Right atrium auricular region (tissue), 2 donors: ENCODE data around the gene LYL1. TPM values are rescaled to one million over a fixed set of nuclear protein-coding genes. Genes with fewer than 3 reads are reported as not detected.

ENCODE experiments used
- DNase-seq: peaks from one replicate; pipeline ENCODE4 v3.0.0-alpha.2; 2019; ENCODE audit warnings: low spot score
- H3K27ac ChIP-seq, 2 donors: fragments of 200-600 bp; sonication (generic); 1 replicate in 1 of 2; 2 replicates in 1 of 2; pipeline ENCODE4 v1.5.1; 2016 to 2019
- H3K27me3 ChIP-seq, 2 donors: fragments of 200-600 bp; sonication (generic); one replicate each; pipeline versions ENCODE4 v1.5.1 to v1.6.0; 2017 to 2019
- H3K36me3 ChIP-seq: fragments of 200-600 bp; sonication (generic); one replicate; pipeline ENCODE4 v1.5.1; 2016
- H3K4me1 ChIP-seq, 2 donors: fragments of 200-600 bp; sonication (generic); one replicate each; pipeline versions ENCODE4 v1.5.1 to v1.6.0; 2017 to 2019
- H3K4me3 ChIP-seq, 2 donors: fragments of 200-600 bp; sonication (generic); 1 replicate in 1 of 2; 2 replicates in 1 of 2; pipeline ENCODE4 v1.5.1; 2017 to 2019; ENCODE audit warnings: mild to moderate bottlenecking in 1 of 2, moderate library complexity in 1 of 2
- H3K9me3 ChIP-seq, 2 donors: fragments of 200-600 bp; sonication (generic); one replicate each; pipeline ENCODE4 v1.5.1; 2019
- total RNA-seq, 2 donors: library from RNA; depleted of rRNA; stranded (reverse); fragments of >200 nt; gene quantifications; one replicate each; pipeline ENCODE4 v1.1.0, GENCODE V29; 2016
- TF ChIP-seq, protein P1 (sequence below), 2 donors: fragments of 200-600 bp; sonication (generic); IDR thresholded peaks; one replicate each; pipeline ENCODE4 v1.5.1; 2019; ENCODE audit warnings: antibody characterized with exemption in 2 of 2

Gene LYL1
- total RNA-seq, 2 donors from 2014 or later = 10.2 to 15.3 TPM

DNA sequence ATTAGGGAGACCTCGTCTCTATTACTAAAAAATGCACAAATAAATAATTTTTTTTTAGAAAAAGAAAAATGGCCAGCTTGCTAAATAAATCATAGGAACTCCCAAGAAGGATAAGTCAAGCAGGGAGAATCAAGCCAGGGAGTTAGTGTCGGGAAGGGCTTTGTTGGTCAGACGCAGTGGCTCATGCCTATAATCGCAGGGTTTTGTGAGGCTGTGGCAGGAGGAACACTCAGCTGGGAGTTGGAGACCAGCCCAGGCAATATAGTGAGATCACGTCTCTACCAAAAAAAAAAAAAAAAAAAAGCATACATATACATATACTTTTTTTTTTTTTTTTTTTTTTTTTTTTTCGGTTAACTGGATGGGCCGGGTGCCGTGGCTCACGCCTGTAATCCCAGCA lies 24.4 kb upstream of the LYL1 start:
- Histone ChIP-seq H3K9me3 (no peaks in the 10 kb centered on the region), H3K27ac (no peak overlapping the region), H3K36me3 (no peaks in the 10 kb centered on the region), H3K4me1 (no peaks in the 10 kb centered on the region), H3K4me3 (no peak overlapping the region), H3K27me3 (no peaks in the 10 kb centered on the region)
- TF ChIP-seq, protein P1, sequence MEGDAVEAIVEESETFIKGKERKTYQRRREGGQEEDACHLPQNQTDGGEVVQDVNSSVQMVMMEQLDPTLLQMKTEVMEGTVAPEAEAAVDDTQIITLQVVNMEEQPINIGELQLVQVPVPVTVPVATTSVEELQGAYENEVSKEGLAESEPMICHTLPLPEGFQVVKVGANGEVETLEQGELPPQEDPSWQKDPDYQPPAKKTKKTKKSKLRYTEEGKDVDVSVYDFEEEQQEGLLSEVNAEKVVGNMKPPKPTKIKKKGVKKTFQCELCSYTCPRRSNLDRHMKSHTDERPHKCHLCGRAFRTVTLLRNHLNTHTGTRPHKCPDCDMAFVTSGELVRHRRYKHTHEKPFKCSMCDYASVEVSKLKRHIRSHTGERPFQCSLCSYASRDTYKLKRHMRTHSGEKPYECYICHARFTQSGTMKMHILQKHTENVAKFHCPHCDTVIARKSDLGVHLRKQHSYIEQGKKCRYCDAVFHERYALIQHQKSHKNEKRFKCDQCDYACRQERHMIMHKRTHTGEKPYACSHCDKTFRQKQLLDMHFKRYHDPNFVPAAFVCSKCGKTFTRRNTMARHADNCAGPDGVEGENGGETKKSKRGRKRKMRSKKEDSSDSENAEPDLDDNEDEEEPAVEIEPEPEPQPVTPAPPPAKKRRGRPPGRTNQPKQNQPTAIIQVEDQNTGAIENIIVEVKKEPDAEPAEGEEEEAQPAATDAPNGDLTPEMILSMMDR (IDR thresholded peaks at IDR 0.05) = no peak
- DNase-seq = no peak

DNA sequence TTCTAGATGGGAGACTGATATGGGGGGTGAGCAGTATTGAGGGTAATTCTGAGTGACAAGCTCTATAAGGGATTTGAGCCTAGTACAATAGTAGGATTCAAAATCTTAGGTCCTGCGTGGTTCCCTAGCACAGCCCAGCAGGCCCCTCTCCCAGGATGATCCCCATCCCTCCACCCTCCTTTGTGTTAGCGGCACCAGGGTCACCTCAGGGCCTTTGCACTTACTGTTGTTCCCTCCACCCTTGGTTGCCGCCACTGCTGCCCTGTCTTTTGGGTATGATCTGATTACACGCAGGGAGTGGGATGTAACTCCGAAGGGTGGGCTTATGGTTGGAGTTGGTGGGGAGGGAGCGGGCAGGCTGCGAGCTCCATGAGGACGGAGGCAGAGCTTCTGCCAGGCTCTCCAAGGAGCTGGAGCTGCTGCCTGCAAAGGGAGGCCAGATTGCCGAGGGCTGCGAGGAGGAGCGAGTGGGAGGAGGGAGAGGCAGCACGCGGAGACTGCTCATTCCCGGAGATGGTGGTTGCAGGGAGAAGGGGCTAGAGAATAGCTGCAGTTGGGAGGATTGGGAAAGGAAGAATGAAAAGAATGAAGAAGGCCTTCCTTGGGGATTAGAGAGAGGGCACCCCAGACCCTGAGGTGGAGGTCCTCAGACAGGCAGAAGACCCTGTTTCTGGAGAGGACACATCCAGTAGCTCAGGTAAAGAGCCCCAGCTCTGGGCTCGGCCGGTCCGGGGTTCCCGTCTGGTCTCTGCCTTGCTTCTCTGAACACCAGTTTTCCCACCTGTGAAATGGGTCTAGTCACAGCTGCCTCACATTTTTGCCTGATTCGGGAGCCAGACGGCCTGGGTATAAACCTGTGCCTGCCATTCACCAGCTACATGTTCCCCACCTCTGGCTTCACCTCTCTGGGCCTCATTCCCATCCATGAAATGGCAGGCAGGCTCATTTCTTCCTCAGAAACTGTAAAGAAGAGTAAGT lies 20.6 kb upstream of the LYL1 start:
- H3K36me3 ChIP-seq = no peaks in the 10 kb centered on the region
- H3K27ac ChIP-seq = no peak overlapping the region

DNA sequence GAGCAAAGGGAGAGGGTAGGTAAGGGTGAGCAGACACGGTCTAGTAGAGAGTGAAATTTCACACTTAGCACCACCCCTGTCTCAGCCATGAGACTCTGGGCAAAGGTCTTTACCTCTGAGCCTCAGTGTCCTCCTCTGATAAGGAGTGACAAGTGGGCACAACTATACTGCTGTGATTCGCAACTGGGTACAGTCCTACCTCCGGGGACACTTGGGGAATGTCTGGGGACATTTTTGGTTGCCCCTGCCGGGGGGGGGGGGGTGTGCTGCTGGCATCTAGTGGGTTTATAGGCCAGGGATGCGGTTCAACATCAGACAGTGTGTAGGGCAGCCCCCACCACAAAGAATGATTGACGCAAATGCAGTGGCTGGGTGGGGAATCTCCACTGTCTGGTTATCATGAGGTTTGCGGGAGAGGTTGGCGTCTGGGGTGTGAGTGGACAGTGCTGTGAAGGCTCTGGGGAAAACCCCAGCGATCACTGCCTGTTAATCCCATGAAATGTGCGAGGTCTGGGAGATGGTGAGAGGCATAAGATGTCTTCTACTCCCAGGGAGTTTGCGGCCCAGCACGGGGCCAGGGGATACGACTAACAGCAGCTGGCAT lies 19.7 kb upstream of the LYL1 start:
- Histone ChIP-seq H3K27me3 (no peaks in the 10 kb centered on the region), H3K9me3 (no peaks in the 10 kb centered on the region), H3K36me3 (no peaks in the 10 kb centered on the region), H3K4me1 (peaks cover 0 to 30% of the 10 kb centered on the region in 2 donors), H3K27ac (no peak overlapping the region), H3K4me3 (no peak overlapping the region)
- DNase-seq = no peak
- TF ChIP-seq, protein P1 (IDR thresholded peaks at IDR 0.05) = no peak

More for the DNA sequence above, 20.6 kb upstream of the LYL1 start:
- no peaks in the 10 kb centered on the region for H3K27me3 ChIP-seq
- peaks cover 0 to 25% of the 10 kb centered on the region in 2 donors for H3K4me1 ChIP-seq
- H3K4me3 ChIP-seq = no peak overlapping the region
- TF ChIP-seq, protein P1 (IDR thresholded peaks at IDR 0.05) = no peak
- DNase-seq = no peak
- H3K9me3 ChIP-seq = no peaks in the 10 kb centered on the region

DNA sequence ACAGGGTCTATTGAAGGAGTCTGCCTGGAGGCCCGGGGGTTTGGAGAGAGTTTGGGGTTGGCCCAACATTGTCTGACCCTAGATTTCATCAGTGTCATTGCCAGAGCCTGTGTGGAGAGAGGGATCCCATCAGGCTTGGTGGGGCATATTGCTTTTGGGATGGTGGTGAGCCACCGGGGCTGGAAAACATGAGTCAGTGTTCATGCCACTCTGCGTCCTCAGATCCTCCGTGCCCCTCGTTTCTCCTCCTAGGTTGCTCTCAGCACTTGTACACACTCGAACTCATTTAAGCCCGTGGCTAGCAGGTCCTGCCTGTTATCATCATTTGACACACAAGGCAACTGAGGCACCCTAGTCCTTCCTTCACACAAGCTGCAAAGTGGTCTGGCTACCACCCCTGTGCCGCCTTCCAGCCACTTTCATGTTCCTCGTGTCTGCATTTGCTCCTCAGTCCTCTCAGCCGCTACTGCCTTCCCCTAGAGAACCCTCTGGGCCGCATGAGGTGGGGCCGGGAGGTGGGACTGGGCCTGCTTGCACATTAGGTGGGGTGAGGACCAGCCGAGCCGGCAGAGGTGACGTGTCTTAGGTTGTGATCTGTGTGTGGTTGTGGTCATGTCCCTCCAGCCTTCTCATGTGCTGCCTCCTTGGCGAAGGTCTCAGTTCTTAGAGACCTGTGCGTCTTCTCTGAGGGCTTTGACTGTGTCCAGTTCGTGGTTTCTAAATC lies 19.1 kb upstream of the LYL1 start:
- no peaks in the 10 kb centered on the region for H3K36me3 ChIP-seq
- H3K9me3 ChIP-seq = no peaks in the 10 kb centered on the region
- DNase-seq = no peak
- H3K27me3 ChIP-seq = no peaks in the 10 kb centered on the region
- H3K27ac ChIP-seq = no peak overlapping the region
- H3K4me3 ChIP-seq = no peak overlapping the region
- TF ChIP-seq, protein P1 (IDR thresholded peaks at IDR 0.05) = no peak
- H3K4me1 ChIP-seq = peaks cover 0 to 36% of the 10 kb centered on the region in 2 donors

DNA sequence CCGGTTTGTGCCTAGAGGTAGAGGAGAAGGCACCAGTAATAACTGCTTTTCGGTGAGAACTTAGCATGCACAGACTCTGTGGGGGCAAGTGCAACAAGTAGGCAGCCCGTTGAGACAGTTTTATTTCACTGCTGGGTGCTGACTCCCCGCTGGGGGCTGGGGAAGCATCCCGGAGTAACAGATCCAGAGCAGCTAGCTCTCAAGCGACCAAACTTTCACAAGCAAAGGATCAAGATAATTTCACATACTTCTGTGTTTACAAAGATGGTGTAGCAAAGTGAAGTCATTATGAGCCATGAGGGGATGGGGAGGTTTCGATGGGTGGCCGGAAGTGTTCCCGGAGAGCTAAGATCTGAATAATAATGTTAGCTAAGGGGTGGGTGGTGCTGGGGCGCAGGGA lies 18.2 kb upstream of the LYL1 start:
- Histone ChIP-seq H3K36me3 (no peaks in the 10 kb centered on the region), H3K4me3 (no peak overlapping the region), H3K27ac (no peak overlapping the region), H3K4me1 (peaks cover 0 to 41% of the 10 kb centered on the region in 2 donors), H3K27me3 (no peaks in the 10 kb centered on the region), H3K9me3 (no peaks in the 10 kb centered on the region)
- TF ChIP-seq, protein P1 (IDR thresholded peaks at IDR 0.05) = no peak
- no peak for DNase-seq
